ENCODE results near the gene HSPA4. TPM values are rescaled to one million over a fixed set of nuclear protein-coding genes. Genes with fewer than 3 reads are reported as not detected.
"Not testable (repeated sequence)": the region's sequence is repeated elsewhere in the genome, so short reads cannot be mapped to it uniquely, and the experiment has no call there.

The HSPA4 gene
- total RNA-seq, 1 experiment from 2014 or later, result 337 TPM

DNA sequence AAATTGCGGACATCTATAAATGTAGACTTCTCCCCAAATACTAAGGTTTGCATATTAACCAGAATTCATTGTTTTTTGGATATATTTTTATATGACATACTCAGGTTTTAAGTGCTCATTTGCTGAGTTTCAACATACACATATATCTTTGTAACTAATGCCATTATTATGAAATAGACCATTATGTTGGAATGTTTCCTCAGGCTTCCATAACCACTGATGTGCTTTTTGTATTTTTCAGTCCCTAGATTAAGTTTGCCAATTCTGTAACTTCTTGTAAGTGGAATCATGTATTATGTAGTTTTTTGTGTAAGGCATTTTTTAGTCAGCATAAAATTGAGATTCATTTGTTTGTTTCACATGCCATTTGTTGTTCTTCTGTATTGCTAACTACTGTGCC, 32.1 kb downstream of the HSPA4 start:
- intact Hi-C loops (cut with micrococcal nuclease; ENCODE audit: unreplicated experiment), result no loop called here
- Histone ChIP-seq H3K36me3 (ENCODE audit: insufficient read depth, low read length, poor library complexity, severe bottlenecking) (peaks cover 45% of the 10 kb centered on the region), H3K4me3 (ENCODE audit: low read depth, low read length, poor library complexity, severe bottlenecking) (no peak overlapping the region), H3K27me3 (replicated peaks; ENCODE audit: insufficient read depth, low read depth, low read length, poor library complexity) (no peaks in the 10 kb centered on the region), H3K27ac (ENCODE audit: low read depth, low read length, poor library complexity, severe bottlenecking) (no peak overlapping the region), H3K9me3 (ENCODE audit: low read depth, low read length, poor library complexity, severe bottlenecking) (no peaks in the 10 kb centered on the region), H3K4me1 (ENCODE audit: insufficient read depth, low read length, poor library complexity, severe bottlenecking) (no peaks in the 10 kb centered on the region)
- no TSS peak for BruUV-seq (replicated peaks)
- ChIA-PET POLR2A (ENCODE audit: low non-redundant PET) (interaction anchor here (0.6 kb wide), 1 partner anchor 36 kb away, joined by 4 read pairs; no protein-coding TSS in a partner anchor), CTCF (no interaction called here)
- TF ChIP-seq, protein P1, sequence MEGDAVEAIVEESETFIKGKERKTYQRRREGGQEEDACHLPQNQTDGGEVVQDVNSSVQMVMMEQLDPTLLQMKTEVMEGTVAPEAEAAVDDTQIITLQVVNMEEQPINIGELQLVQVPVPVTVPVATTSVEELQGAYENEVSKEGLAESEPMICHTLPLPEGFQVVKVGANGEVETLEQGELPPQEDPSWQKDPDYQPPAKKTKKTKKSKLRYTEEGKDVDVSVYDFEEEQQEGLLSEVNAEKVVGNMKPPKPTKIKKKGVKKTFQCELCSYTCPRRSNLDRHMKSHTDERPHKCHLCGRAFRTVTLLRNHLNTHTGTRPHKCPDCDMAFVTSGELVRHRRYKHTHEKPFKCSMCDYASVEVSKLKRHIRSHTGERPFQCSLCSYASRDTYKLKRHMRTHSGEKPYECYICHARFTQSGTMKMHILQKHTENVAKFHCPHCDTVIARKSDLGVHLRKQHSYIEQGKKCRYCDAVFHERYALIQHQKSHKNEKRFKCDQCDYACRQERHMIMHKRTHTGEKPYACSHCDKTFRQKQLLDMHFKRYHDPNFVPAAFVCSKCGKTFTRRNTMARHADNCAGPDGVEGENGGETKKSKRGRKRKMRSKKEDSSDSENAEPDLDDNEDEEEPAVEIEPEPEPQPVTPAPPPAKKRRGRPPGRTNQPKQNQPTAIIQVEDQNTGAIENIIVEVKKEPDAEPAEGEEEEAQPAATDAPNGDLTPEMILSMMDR (conservative IDR thresholded peaks at IDR 0.05; ENCODE audit: low read depth, low read length), result no peak
- no peak for TF ChIP-seq EZH2 (IDR thresholded peaks at IDR 0.05; ENCODE audit: borderline replicate concordance, low read depth, low read length, poor library complexity, severe bottlenecking)
- no peak for DNase-seq (ENCODE audit: low spot score)

DNA sequence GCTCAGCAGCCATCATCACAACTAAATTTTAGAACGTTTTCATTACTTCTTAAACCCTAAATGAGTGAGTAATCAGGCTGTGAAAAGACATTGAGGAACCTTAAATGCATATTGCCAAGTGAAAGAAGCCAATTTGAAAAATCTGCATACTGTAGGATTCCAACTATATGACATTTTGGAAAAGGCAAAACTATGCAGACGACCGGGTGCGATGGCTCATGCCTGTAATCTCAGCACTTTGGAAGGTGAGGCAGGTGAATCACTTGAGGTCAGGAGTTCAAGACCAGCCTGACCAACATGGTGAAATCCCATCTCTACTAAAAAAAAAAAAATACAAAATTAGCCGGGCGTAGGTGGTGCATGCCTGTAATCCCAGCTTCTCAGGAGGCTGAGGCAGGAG, 33.4 kb downstream of the HSPA4 start:
- BruUV-seq (replicated peaks); H3K27ac ChIP-seq (ENCODE audit: low read depth, low read length, poor library complexity, severe bottlenecking); CTCF ChIA-PET; H3K27me3 ChIP-seq (replicated peaks; ENCODE audit: insufficient read depth, low read depth, low read length, poor library complexity); DNase-seq (ENCODE audit: low spot score); POLR2A ChIA-PET (ENCODE audit: low non-redundant PET); H3K9me3 ChIP-seq (ENCODE audit: low read depth, low read length, poor library complexity, severe bottlenecking); H3K4me3 ChIP-seq (ENCODE audit: low read depth, low read length, poor library complexity, severe bottlenecking); intact Hi-C loops (cut with micrococcal nuclease; ENCODE audit: unreplicated experiment); H3K4me1 ChIP-seq (ENCODE audit: insufficient read depth, low read length, poor library complexity, severe bottlenecking): not testable (repeated sequence)
- peaks cover 51% of the 10 kb centered on the region for H3K36me3 ChIP-seq (ENCODE audit: insufficient read depth, low read length, poor library complexity, severe bottlenecking)

- H3K9me3 ChIP-seq (ENCODE audit: low read depth, low read length, poor library complexity, severe bottlenecking), result no peaks in the 10 kb centered on the region
- H3K4me3 ChIP-seq (ENCODE audit: low read depth, low read length, poor library complexity, severe bottlenecking), result no peak overlapping the region
- intact Hi-C loops (cut with micrococcal nuclease; ENCODE audit: unreplicated experiment), result no loop called here
- ChIA-PET CTCF (no interaction called here), POLR2A (ENCODE audit: low non-redundant PET) (no interaction called here)
- no TSS peak for BruUV-seq (replicated peaks)
- H3K27me3 ChIP-seq (replicated peaks; ENCODE audit: insufficient read depth, low read depth, low read length, poor library complexity), result no peaks in the 10 kb centered on the region
- H3K27ac ChIP-seq (ENCODE audit: low read depth, low read length, poor library complexity, severe bottlenecking), result no peak overlapping the region
- TF ChIP-seq, protein P1 (conservative IDR thresholded peaks at IDR 0.05; ENCODE audit: low read depth, low read length), result no peak
- no peak for TF ChIP-seq EZH2 (IDR thresholded peaks at IDR 0.05; ENCODE audit: borderline replicate concordance, low read depth, low read length, poor library complexity, severe bottlenecking)
- DNase-seq (ENCODE audit: low spot score), result no peak
- peaks cover 58% of the 10 kb centered on the region for H3K36me3 ChIP-seq (ENCODE audit: insufficient read depth, low read length, poor library complexity, severe bottlenecking)
- no peaks in the 10 kb centered on the region for H3K4me1 ChIP-seq (ENCODE audit: insufficient read depth, low read length, poor library complexity, severe bottlenecking)
Measured at GRCh38 chr5:133086366-133086875, 34.6 kb downstream of the HSPA4 start.

DNA sequence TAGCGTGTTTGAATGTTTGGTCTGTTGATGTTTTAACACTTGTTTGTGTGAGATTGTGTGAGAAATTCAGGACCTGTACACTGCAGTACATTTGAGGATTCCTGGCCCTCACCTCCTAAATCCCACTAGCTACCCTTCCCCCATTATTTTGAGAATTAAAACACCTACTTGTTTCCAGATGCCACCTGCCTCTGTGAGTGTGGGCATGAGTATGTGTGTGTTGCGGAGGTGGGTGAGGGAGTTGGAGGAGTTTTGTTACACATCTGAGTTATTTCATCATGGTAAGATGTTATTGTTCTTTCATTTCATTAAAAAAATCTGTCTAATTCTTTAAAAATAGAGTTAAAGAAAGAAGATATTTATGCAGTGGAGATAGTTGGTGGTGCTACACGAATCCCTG, 36.3 kb downstream of the HSPA4 start:
- Histone ChIP-seq H3K4me3 (ENCODE audit: low read depth, low read length, poor library complexity, severe bottlenecking) (no peak overlapping the region), H3K4me1 (ENCODE audit: insufficient read depth, low read length, poor library complexity, severe bottlenecking) (no peaks in the 10 kb centered on the region), H3K27me3 (replicated peaks; ENCODE audit: insufficient read depth, low read depth, low read length, poor library complexity) (no peaks in the 10 kb centered on the region), H3K36me3 (ENCODE audit: insufficient read depth, low read length, poor library complexity, severe bottlenecking) (peaks cover 66% of the 10 kb centered on the region), H3K27ac (ENCODE audit: low read depth, low read length, poor library complexity, severe bottlenecking) (no peak overlapping the region), H3K9me3 (ENCODE audit: low read depth, low read length, poor library complexity, severe bottlenecking) (no peaks in the 10 kb centered on the region)
- no peak for TF ChIP-seq EZH2 (IDR thresholded peaks at IDR 0.05; ENCODE audit: borderline replicate concordance, low read depth, low read length, poor library complexity, severe bottlenecking)
- TF ChIP-seq, protein P1 (conservative IDR thresholded peaks at IDR 0.05; ENCODE audit: low read depth, low read length), result no peak
- intact Hi-C loops (cut with micrococcal nuclease; ENCODE audit: unreplicated experiment), result no loop called here
- ChIA-PET POLR2A (ENCODE audit: low non-redundant PET) (interaction anchor here (0.6 kb wide), 1 partner anchor 37 kb away, joined by 3 read pairs; no protein-coding TSS in a partner anchor), CTCF (no interaction called here)
- BruUV-seq (replicated peaks), result no TSS peak
- DNase-seq (ENCODE audit: low spot score), result no peak

All from A673 (cell line).